HL-60 (cell line): ENCODE data around the gene MAB21L1.

Experiments used
- REST ChIP-seq: IDR thresholded peaks from 2 replicates; pipeline ENCODE4 v1.6.1; 2012; ENCODE audit warnings: low read depth; ENCODE audit not compliant: insufficient replicate concordance
- TF ChIP-seq, protein P1 (sequence below): IDR thresholded peaks from one replicate; pipeline ENCODE4 v1.5.1; 2011; ENCODE audit warnings: low read length, control low read depth, inconsistent platforms; ENCODE audit not compliant: insufficient read depth

DNA sequence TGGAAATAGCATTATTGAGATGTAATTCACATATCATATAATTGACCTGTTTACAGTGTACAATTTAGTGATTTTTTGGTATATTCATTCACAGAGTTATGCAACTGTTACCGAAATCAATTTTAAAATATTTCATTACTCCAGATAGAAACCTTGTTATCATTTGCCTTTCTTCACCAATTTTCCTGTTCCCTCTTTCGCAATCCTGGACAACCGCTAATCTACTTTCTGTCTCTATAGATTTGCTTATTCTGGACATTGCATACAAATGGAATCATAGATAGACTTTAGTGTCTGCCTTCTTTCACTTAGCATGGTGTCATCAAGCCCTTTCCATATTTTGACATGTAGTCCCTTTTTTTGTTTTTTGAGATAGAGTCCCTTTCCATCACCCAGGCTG is 19.2 kb downstream of the MAB21L1 start:
- TF ChIP-seq, protein P1, sequence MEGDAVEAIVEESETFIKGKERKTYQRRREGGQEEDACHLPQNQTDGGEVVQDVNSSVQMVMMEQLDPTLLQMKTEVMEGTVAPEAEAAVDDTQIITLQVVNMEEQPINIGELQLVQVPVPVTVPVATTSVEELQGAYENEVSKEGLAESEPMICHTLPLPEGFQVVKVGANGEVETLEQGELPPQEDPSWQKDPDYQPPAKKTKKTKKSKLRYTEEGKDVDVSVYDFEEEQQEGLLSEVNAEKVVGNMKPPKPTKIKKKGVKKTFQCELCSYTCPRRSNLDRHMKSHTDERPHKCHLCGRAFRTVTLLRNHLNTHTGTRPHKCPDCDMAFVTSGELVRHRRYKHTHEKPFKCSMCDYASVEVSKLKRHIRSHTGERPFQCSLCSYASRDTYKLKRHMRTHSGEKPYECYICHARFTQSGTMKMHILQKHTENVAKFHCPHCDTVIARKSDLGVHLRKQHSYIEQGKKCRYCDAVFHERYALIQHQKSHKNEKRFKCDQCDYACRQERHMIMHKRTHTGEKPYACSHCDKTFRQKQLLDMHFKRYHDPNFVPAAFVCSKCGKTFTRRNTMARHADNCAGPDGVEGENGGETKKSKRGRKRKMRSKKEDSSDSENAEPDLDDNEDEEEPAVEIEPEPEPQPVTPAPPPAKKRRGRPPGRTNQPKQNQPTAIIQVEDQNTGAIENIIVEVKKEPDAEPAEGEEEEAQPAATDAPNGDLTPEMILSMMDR = no peak
- no peak for TF ChIP-seq REST
